ENCODE measurements around the gene SENP1. TPM values are rescaled to one million over a fixed set of nuclear protein-coding genes. Genes with fewer than 3 reads are reported as not detected.

The SENP1 gene
- total RNA-seq, 2 donors from 2014 or later, result 11.4 to 15.8 TPM

GRCh38 chr12:48067250-48067938, 38.5 kb downstream of the SENP1 start:
- no peak overlapping the region for H3K27ac ChIP-seq
- WGBS, 2 donors, result 85 to 92% methylated on average over 4 of the region's 4 CpGs
- intact Hi-C loops (cut with DNase I), result no loop called here
- ATAC-seq (no peak), DNase-seq (no peak)
- TF ChIP-seq, protein P1, sequence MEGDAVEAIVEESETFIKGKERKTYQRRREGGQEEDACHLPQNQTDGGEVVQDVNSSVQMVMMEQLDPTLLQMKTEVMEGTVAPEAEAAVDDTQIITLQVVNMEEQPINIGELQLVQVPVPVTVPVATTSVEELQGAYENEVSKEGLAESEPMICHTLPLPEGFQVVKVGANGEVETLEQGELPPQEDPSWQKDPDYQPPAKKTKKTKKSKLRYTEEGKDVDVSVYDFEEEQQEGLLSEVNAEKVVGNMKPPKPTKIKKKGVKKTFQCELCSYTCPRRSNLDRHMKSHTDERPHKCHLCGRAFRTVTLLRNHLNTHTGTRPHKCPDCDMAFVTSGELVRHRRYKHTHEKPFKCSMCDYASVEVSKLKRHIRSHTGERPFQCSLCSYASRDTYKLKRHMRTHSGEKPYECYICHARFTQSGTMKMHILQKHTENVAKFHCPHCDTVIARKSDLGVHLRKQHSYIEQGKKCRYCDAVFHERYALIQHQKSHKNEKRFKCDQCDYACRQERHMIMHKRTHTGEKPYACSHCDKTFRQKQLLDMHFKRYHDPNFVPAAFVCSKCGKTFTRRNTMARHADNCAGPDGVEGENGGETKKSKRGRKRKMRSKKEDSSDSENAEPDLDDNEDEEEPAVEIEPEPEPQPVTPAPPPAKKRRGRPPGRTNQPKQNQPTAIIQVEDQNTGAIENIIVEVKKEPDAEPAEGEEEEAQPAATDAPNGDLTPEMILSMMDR (IDR thresholded peaks at IDR 0.05), result no peak
- no peak for TF ChIP-seq POLR2A (IDR thresholded peaks at IDR 0.05)
- H3K9me3 ChIP-seq, result no peaks in the 10 kb centered on the region
- H3K4me3 ChIP-seq, result no peak overlapping the region
- no peaks in the 10 kb centered on the region for H3K4me1 ChIP-seq
- H3K36me3 ChIP-seq (replicated peaks in 1 of 2; ENCODE audit: insufficient read depth in 1 of 2, low read depth in 2 of 2), result peaks cover 7 to 22% of the 10 kb centered on the region in 2 donors
- H3K27me3 ChIP-seq, result no peaks in the 10 kb centered on the region

DNA sequence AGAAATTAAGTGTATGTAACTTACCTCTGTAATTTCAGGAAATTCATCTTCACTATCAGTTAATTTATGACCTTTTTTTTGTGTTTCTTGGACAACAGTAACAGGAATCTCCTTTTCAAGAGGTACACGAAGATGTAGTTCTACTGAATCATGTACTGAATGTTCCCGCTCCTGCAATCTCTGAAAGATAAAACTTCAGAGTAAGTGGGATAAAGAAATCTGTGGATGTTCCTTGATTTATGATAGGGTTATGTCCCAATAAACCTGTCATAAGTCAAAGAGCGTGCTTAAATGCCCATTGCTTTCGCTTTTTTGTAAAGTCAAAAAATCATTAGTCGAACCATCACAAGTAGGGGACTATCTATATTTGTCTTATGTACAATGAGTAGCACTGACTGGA, 40.8 kb downstream of the SENP1 start:
- H3K36me3 ChIP-seq (replicated peaks in 1 of 2; ENCODE audit: insufficient read depth in 1 of 2, low read depth in 2 of 2), result peaks cover 7 to 24% of the 10 kb centered on the region in 2 donors
- ATAC-seq, result no peak
- no peak for DNase-seq
- no peak overlapping the region for H3K27ac ChIP-seq
- no peaks in the 10 kb centered on the region for H3K9me3 ChIP-seq
- WGBS, 2 donors, result 86 to 88% methylated on average over 5 of the region's 5 CpGs
- TF ChIP-seq POLR2A (IDR thresholded peaks at IDR 0.05), result no peak
- TF ChIP-seq, protein P1 (IDR thresholded peaks at IDR 0.05), result no peak
- H3K4me3 ChIP-seq, result no peak overlapping the region
- H3K4me1 ChIP-seq, result no peaks in the 10 kb centered on the region
- intact Hi-C loops (cut with DNase I), result no loop called here
- H3K27me3 ChIP-seq, result no peaks in the 10 kb centered on the region

DNA sequence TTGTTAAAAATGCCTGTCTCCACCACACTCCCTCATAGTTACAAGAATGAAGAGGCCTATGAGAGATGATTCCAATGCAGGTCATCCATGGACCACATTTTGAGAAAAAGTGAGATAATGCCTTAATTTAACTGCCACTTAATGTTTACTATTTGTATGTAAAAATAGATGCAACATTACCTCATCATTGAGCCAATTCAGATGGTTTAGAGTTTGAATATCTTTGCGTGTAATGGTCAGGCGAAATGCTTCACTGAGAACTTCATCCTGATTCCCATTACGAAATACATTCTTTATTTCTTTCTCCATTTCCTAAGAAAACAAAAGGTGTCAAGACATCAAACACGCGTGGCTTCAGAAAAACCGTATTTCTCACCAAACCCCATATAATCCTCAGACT, 42.3 kb downstream of the SENP1 start:
- Histone ChIP-seq H3K9me3 (no peaks in the 10 kb centered on the region), H3K36me3 (replicated peaks in 1 of 2; ENCODE audit: insufficient read depth in 1 of 2, low read depth in 2 of 2) (peaks cover 11 to 27% of the 10 kb centered on the region in 2 donors), H3K4me3 (no peak overlapping the region), H3K27ac (no peak overlapping the region), H3K4me1 (no peaks in the 10 kb centered on the region), H3K27me3 (no peaks in the 10 kb centered on the region)
- intact Hi-C loops (cut with DNase I), result no loop called here
- TF ChIP-seq POLR2A (IDR thresholded peaks at IDR 0.05), result no peak
- TF ChIP-seq, protein P1 (IDR thresholded peaks at IDR 0.05), result no peak
- 96 to 97% methylated on average over 6 of the region's 6 CpGs for WGBS, 2 donors
- no peak for ATAC-seq
- no peak for DNase-seq

DNA sequence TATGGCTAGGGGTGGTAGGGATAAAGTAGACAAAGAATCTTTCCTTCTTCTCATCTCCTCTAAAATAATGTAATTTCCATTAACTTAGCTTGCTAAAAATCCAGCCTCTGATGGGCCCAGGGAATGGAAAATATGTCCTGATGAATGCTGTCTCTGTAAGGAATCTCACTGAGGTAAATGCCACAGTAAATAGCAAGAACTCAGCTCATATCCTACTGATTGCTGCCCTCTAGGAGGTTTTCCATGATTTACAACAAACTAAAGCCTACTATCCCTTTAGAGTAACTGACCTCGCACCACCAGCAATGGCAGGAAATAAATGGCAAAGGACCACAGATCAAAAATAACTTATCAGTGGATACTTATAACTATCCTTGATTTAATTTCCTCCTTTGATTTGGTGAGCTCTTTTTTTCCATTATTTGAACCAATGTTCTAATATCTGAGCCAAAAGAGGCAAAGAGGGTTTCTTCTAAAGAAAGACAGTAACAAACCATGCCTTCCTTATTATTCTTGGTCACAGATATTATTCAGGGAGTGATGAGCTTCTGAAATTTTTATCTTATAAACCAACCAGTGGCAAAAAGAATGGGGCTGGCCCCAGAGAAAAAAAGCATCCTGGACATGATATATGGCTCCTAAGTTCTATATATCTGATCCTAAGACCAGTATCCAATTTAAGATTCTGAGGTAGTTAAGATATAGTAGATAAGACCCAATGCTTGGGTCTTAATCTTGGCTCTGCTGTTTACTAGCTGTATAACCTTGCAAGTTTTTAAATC, 43.8 kb downstream of the SENP1 start:
- Histone ChIP-seq H3K36me3 (replicated peaks in 1 of 2; ENCODE audit: insufficient read depth in 1 of 2, low read depth in 2 of 2) (peaks cover 11 to 27% of the 10 kb centered on the region in 2 donors), H3K4me3 (no peak overlapping the region), H3K27me3 (no peaks in the 10 kb centered on the region), H3K4me1 (no peaks in the 10 kb centered on the region), H3K27ac (no peak overlapping the region), H3K9me3 (no peaks in the 10 kb centered on the region)
- WGBS, 2 donors, result 90 to 100% methylated on average over 1 of the region's 1 CpG
- intact Hi-C loops (cut with DNase I), result no loop called here
- no peak for ATAC-seq
- DNase-seq, result no peak
- TF ChIP-seq, protein P1 (IDR thresholded peaks at IDR 0.05), result no peak
- TF ChIP-seq POLR2A (IDR thresholded peaks at IDR 0.05), result no peak
